Liver (tissue), 9 donors: ENCODE measurements around the gene CHP2. TPM values are rescaled to one million over a fixed set of nuclear protein-coding genes. Genes with fewer than 3 reads are reported as not detected.

ENCODE experiments used
- DNase-seq: peaks from one replicate; pipeline ENCODE4 v3.0.0-alpha.2; 2017; ENCODE audit warnings: low spot score
- H3K27ac ChIP-seq, 2 donors: one replicate each; pipeline ENCODE4 v1.7.0; 2013; ENCODE audit warnings: inconsistent platforms in 2 of 2, low read length in 2 of 2, control low read depth in 1 of 2, low read depth in 1 of 2, mild to moderate bottlenecking in 1 of 2
- H3K27me3 ChIP-seq, 4 donors: one replicate each; pipeline versions ENCODE4 v1.6.1 to v1.7.0; 2013; ENCODE audit warnings: low read length in 3 of 4, inconsistent platforms in 1 of 4, mild to moderate bottlenecking in 1 of 4, moderate library complexity in 1 of 4; ENCODE audit not compliant: control insufficient read depth in 4 of 4, insufficient read depth in 4 of 4
- H3K36me3 ChIP-seq, 4 donors: one replicate each; pipeline versions ENCODE4 v1.6.1 to v1.7.0; 2013; ENCODE audit warnings: low read length in 3 of 4, mild to moderate bottlenecking in 3 of 4, low read depth in 1 of 4, moderate library complexity in 1 of 4; ENCODE audit not compliant: control insufficient read depth in 4 of 4, insufficient read depth in 3 of 4
- H3K4me1 ChIP-seq, 4 donors: one replicate each; pipeline versions ENCODE4 v1.6.1 to v1.7.0; 2013; ENCODE audit warnings: low read length in 3 of 4, mild to moderate bottlenecking in 3 of 4, moderate library complexity in 1 of 4; ENCODE audit not compliant: control insufficient read depth in 4 of 4, insufficient read depth in 4 of 4
- H3K4me3 ChIP-seq, 3 donors: one replicate each; pipeline versions ENCODE4 v1.6.1 to v1.7.0; 2013; ENCODE audit warnings: low read length in 3 of 3, control low read depth in 1 of 3, low read depth in 1 of 3, mild to moderate bottlenecking in 1 of 3
- H3K9ac ChIP-seq, 2 donors: one replicate each; pipeline ENCODE4 v1.7.0; 2013; ENCODE audit warnings: low read length in 2 of 2, mild to moderate bottlenecking in 2 of 2, moderate library complexity in 2 of 2, control low read depth in 1 of 2, low read depth in 1 of 2
- H3K9me3 ChIP-seq, 4 donors: one replicate each; pipeline versions ENCODE4 v1.6.1 to v1.7.0; 2013; ENCODE audit warnings: low read length in 3 of 4; ENCODE audit not compliant: control insufficient read depth in 4 of 4
- ATF3 ChIP-seq: IDR thresholded peaks from 2 replicates; pipeline ENCODE4 v1.6.1; 2016; ENCODE audit warnings: antibody characterized with exemption
- CTCF ChIP-seq: fragments of 150-350 bp; IDR thresholded peaks from 2 replicates; pipeline ENCODE4 v1.5.1; 2017; ENCODE audit warnings: improper control_type of control experiment, low read depth, low read length; ENCODE audit not compliant: missing input control
- FOXA1 ChIP-seq: IDR thresholded peaks from 2 replicates; pipeline ENCODE4 v1.6.1; 2016; ENCODE audit warnings: antibody characterized with exemption
- FOXA2 ChIP-seq: IDR thresholded peaks from 2 replicates; pipeline ENCODE4 v1.6.1; 2016; ENCODE audit warnings: antibody characterized with exemption
- HNF4A ChIP-seq, 2 donors: conservative IDR thresholded peaks; 2 replicates each; pipeline ENCODE4 v1.6.1; 2016; ENCODE audit warnings: antibody characterized with exemption in 2 of 2, mild to moderate bottlenecking in 2 of 2
- HNF4G ChIP-seq: IDR thresholded peaks from 2 replicates; pipeline ENCODE4 v1.6.1; 2016; ENCODE audit warnings: antibody characterized with exemption
- NR2F2 ChIP-seq: IDR thresholded peaks from 2 replicates; pipeline ENCODE4 v1.6.1; 2016; ENCODE audit warnings: antibody characterized with exemption
- RAD21 ChIP-seq, 2 donors: IDR thresholded peaks; 2 replicates each; pipeline ENCODE4 v1.6.1; 2016; ENCODE audit warnings: antibody characterized with exemption in 2 of 2, mild to moderate bottlenecking in 2 of 2
- RXRA ChIP-seq, 2 donors: IDR thresholded peaks; 2 replicates each; pipeline ENCODE4 v1.6.1; 2017 to 2018; ENCODE audit warnings: antibody characterized with exemption in 2 of 2, mild to moderate bottlenecking in 1 of 2
- SP1 ChIP-seq: IDR thresholded peaks from 2 replicates; pipeline ENCODE4 v1.6.1; 2018; ENCODE audit warnings: antibody characterized with exemption, mild to moderate bottlenecking
- TAF1 ChIP-seq: conservative IDR thresholded peaks from 2 replicates; pipeline ENCODE4 v1.6.1; 2016; ENCODE audit warnings: antibody characterized with exemption, mild to moderate bottlenecking
- YY1 ChIP-seq: IDR thresholded peaks from 2 replicates; pipeline ENCODE4 v1.6.1; 2016; ENCODE audit warnings: antibody characterized with exemption, mild to moderate bottlenecking
- ZBTB33 ChIP-seq: IDR thresholded peaks from 2 replicates; pipeline ENCODE4 v1.6.1; 2016; ENCODE audit warnings: antibody characterized with exemption
- WGBS: extraction: QIAGEN DNeasy Blood & Tissue Kit; methylation state at CpG from one replicate; pipeline ENCODE4 v1.1.7; 2013; 5-methylcytosine and 5-hydroxymethylcytosine counted together
- polyA plus RNA-seq, 2 donors: library from polyadenylated mRNA; stranded (reverse) in 1 of 2; unstranded in 1 of 2; fragments of 200-250 nt in 1 of 2; fragments of >200 nt in 1 of 2; fragmentation: Nextera tagmentation in 1 of 2; extraction: Ambion mirVana in 1 of 2; gene quantifications; one replicate each; pipeline versions ENCODE4 v1.2.1 to v1.2.3, GENCODE V29; 2013 to 2015
- total RNA-seq, 2 donors: library from RNA; depleted of rRNA; stranded (reverse); fragments of >200 nt; gene quantifications; one replicate each; pipeline ENCODE4 v1.2.3, GENCODE V29; 2014
- donor health status: healthy.
- donor health status: healthy.
- donor health status: healthy.
- donor health status: healthy.
- donor health status: healthy.

Gene CHP2
- total and polyA plus RNA-seq, 4 donors = not detected

GRCh38 chr16:23796941-23797340 is 42.1 kb downstream of the CHP2 start (continued):
- no peak for TF ChIP-seq ATF3
- TF ChIP-seq HNF4A (conservative IDR thresholded peaks at IDR 0.05) = no peak
- no peak for TF ChIP-seq RAD21 (IDR thresholded peaks at IDR 0.05)
- TF ChIP-seq FOXA2 = no peak
- no peak for TF ChIP-seq ZBTB33

- TF ChIP-seq HNF4A (conservative IDR thresholded peaks at IDR 0.05) (no peak), RAD21 (IDR thresholded peaks at IDR 0.05) (peak; percentile 73 to 82), FOXA2 (no peak), RXRA (IDR thresholded peaks at IDR 0.05) (no peak), ZBTB33 (no peak), CTCF (peak; percentile 80), TAF1 (no peak), NR2F2 (no peak), FOXA1 (no peak), SP1 (no peak)
- H3K9me3 ChIP-seq = no peaks in the 10 kb centered on the region
- no peak overlapping the region for H3K4me3 ChIP-seq
- H3K9ac ChIP-seq = no peak overlapping the region
- DNase-seq = peak; percentile 69
- H3K27ac ChIP-seq = no peak overlapping the region
- no peaks in the 10 kb centered on the region for H3K36me3 ChIP-seq
- peaks cover 0 to 2% (median 0%) of the 10 kb centered on the region in 4 donors for H3K4me1 ChIP-seq
- whole genome bisulfite sequencing = 5% methylated on average over 4 of the region's 5 CpGs
- peaks cover 0 to 4% (median 0%) of the 10 kb centered on the region in 4 donors for H3K27me3 ChIP-seq
Measured at GRCh38 chr16:23801378-23801777, 46.6 kb downstream of the CHP2 start.

- no peak overlapping the region for H3K9ac ChIP-seq
- H3K9me3 ChIP-seq = no peaks in the 10 kb centered on the region
- TF ChIP-seq RAD21 (IDR thresholded peaks at IDR 0.05) (no peak), FOXA2 (no peak), RXRA (IDR thresholded peaks at IDR 0.05) (no peak), HNF4A (conservative IDR thresholded peaks at IDR 0.05) (no peak), HNF4G (no peak), YY1 (no peak)
- H3K36me3 ChIP-seq = no peaks in the 10 kb centered on the region
- H3K27ac ChIP-seq = no peak overlapping the region
- DNase-seq = no peak
- peaks cover 0 to 2% (median 0%) of the 10 kb centered on the region in 4 donors for H3K4me1 ChIP-seq
- H3K27me3 ChIP-seq = peaks cover 0 to 4% (median 0%) of the 10 kb centered on the region in 4 donors
- WGBS = 58% methylated on average over 2 of the region's 2 CpGs
- H3K4me3 ChIP-seq = no peak overlapping the region
Measured at GRCh38 chr16:23802776-23803175, 48.0 kb downstream of the CHP2 start.
